Panc1 (cell line): ENCODE results near the gene MPPED2. TPM values are rescaled to one million over a fixed set of nuclear protein-coding genes. Genes with fewer than 3 reads are reported as not detected.

Experiments
- ATAC-seq: fragments of 200-7000 bp; cut with Tn5 transposase; 2 replicates; pipeline ENCODE4 v1.9.1; 2020; ENCODE audit warnings: mild to moderate bottlenecking, moderate library complexity
- BruUV-seq: library from RNA; stranded (reverse); fragments of 400-500 nt; replicated peaks from 2 replicates; lab custom pipeline; 2021; lab: Mats Ljungman, UMichigan
- CTCF ChIA-PET: fragments of 300-600 bp; sonication (Branson Sonifier 250); formaldehyde crosslinking; loops from one replicate; lab custom pipeline; 2022; ENCODE audit warnings: antibody characterized with exemption; lab: Charles Lee
- POLR2A ChIA-PET: fragments of 300-600 bp; sonication (Branson Sonifier 250); formaldehyde crosslinking; loops from one replicate; lab custom pipeline; 2022; ENCODE audit warnings: antibody characterized with exemption; lab: Charles Lee
- DNase-seq: peaks from one replicate; pipeline ENCODE4 v3.0.0-alpha.2; 2010; ENCODE audit warnings: low read depth, low spot score
- H3K27ac ChIP-seq: 2 replicates; pipeline ENCODE4 v1.5.1; 2011; ENCODE audit warnings: mild to moderate bottlenecking, low read length, inconsistent platforms
- H3K27me3 ChIP-seq: fragments of 200-500 bp; sonication (Bioruptor generic); 2 replicates; pipeline ENCODE4 v1.6.0; 2014; ENCODE audit warnings: low read length, inconsistent platforms; ENCODE audit not compliant: control insufficient read depth, insufficient read depth
- H3K36me3 ChIP-seq: fragments of 200-500 bp; sonication (Bioruptor generic); 2 replicates; pipeline ENCODE4 v1.5.1; 2014; ENCODE audit warnings: inconsistent platforms, mild to moderate bottlenecking, low read length, moderate library complexity; ENCODE audit not compliant: control insufficient read depth, insufficient read depth
- H3K4me1 ChIP-seq: 2 replicates; pipeline ENCODE4 v1.5.1; 2011; ENCODE audit warnings: inconsistent platforms, mild to moderate bottlenecking, low read length, moderate library complexity; ENCODE audit not compliant: control insufficient read depth, insufficient read depth
- H3K4me3 ChIP-seq, 2 experiments: 2 replicates each; pipeline ENCODE4 v1.5.1; 2011 to 2012; ENCODE audit warnings: low read depth in 2 of 2, low read length in 2 of 2, mild to moderate bottlenecking in 2 of 2, inconsistent platforms in 1 of 2, moderate library complexity in 1 of 2
- H3K9me3 ChIP-seq: fragments of 200-500 bp; sonication (Bioruptor generic); 2 replicates; pipeline ENCODE4 v1.5.1; 2014; ENCODE audit warnings: low read depth, mild to moderate bottlenecking, inconsistent platforms, low read length, moderate library complexity; ENCODE audit not compliant: control insufficient read depth, insufficient read depth
- CTCF ChIP-seq: fragments of 450-650 bp; IDR thresholded peaks from 2 replicates; pipeline ENCODE4 v1.5.1; 2017; ENCODE audit warnings: mild to moderate bottlenecking
- POLR2AphosphoS5 ChIP-seq: IDR thresholded peaks from 2 replicates; pipeline ENCODE4 v1.6.1; 2012; ENCODE audit warnings: mild to moderate bottlenecking, low read depth, low read length, moderate library complexity
- REST ChIP-seq, 2 experiments: IDR thresholded peaks; 2 replicates each; pipeline ENCODE4 v1.6.1; 2011 to 2012; ENCODE audit warnings: low read depth in 2 of 2, control low read depth in 1 of 2, low read length in 1 of 2, mild to moderate bottlenecking in 1 of 2, moderate library complexity in 1 of 2; ENCODE audit not compliant: insufficient read depth in 1 of 2
- SIN3A ChIP-seq: IDR thresholded peaks from 2 replicates; pipeline ENCODE4 v1.6.1; 2012; ENCODE audit warnings: low read depth, mild to moderate bottlenecking, low read length, moderate library complexity, borderline replicate concordance; ENCODE audit not compliant: insufficient read depth
- TCF7L2 ChIP-seq: IDR thresholded peaks from 2 replicates; pipeline ENCODE4 v1.6.1; 2011; ENCODE audit warnings: mild to moderate bottlenecking, low read depth, low read length, inconsistent platforms
- in situ Hi-C: cut with HindIII; loops from 2 replicates; pipeline ENCODE4 v1.10.0; 2016; ENCODE audit warnings: low sequenced_read_pairs, low pct_unique_long_range_greater_than_20kb
- intact Hi-C: fragments of 100-400 bp; cut with micrococcal nuclease; formaldehyde crosslinking; loops from one replicate; pipeline ENCODE4 v1.10.0; 2022; ENCODE audit not compliant: unreplicated experiment
- total RNA-seq: library from RNA; stranded (reverse); gene quantifications from one replicate; pipeline ENCODE4 v1.2.1, GENCODE V29; 2021; ENCODE audit not compliant: unreplicated experiment

The MPPED2 gene
- total RNA-seq, 1 experiment from 2014 or later = not detected

GRCh38 chr11:30365793-30366517 lies 220.2 kb downstream of the MPPED2 start:
- in situ Hi-C loops = no loop called here
- intact Hi-C loops = no loop called here

More at GRCh38 chr11:30365793-30366517, 220.2 kb downstream of the MPPED2 start:
- H3K4me3 ChIP-seq = no peak overlapping the region
- ChIA-PET CTCF (no interaction called here), POLR2A (no interaction called here)
- H3K9me3 ChIP-seq = no peaks in the 10 kb centered on the region
- no TSS peak for BruUV-seq
- H3K4me1 ChIP-seq = no peaks in the 10 kb centered on the region
- H3K27ac ChIP-seq = no peak overlapping the region
- ATAC-seq (no peak), DNase-seq (no peak)
- no peaks in the 10 kb centered on the region for H3K36me3 ChIP-seq
- H3K27me3 ChIP-seq = no peaks in the 10 kb centered on the region
- no peak for TF ChIP-seq REST (IDR thresholded peaks at IDR 0.05; ENCODE audit: insufficient read depth in 1 of 2, low read depth in 2 of 2, low read length in 1 of 2)
- TF ChIP-seq SIN3A = no peak
- TF ChIP-seq POLR2AphosphoS5 = no peak
- TF ChIP-seq CTCF = no peak
- no peak for TF ChIP-seq TCF7L2
